Fibroblast of the aortic adventitia (primary cell): ENCODE data around the gene USP9X. TPM values are rescaled to one million over a fixed set of nuclear protein-coding genes. Genes with fewer than 3 reads are reported as not detected.
A peak's percentile ranks its signal among the peaks of the same experiment; 100 is the strongest.

Source experiments
- DNase-seq: peaks from one replicate; pipeline ENCODE4 v3.0.0-alpha.2; 2010; ENCODE audit warnings: low read depth
- H3K4me3 ChIP-seq: 2 replicates; pipeline ENCODE4 v1.5.1; 2011; ENCODE audit warnings: low read depth, mild to moderate bottlenecking, control low read depth, low read length, moderate library complexity
- CTCF ChIP-seq: IDR thresholded peaks from 2 replicates; pipeline ENCODE4 v1.5.1; 2011; ENCODE audit warnings: mild to moderate bottlenecking, low read length, control low read depth, inconsistent platforms; ENCODE audit not compliant: insufficient read depth
- total RNA-seq: library from RNA; depleted of rRNA; stranded (reverse); fragments of >200 nt; gene quantifications from 2 replicates; pipeline ENCODE4 v1.2.3, GENCODE V29; 2012; ENCODE audit warnings: low replicate concordance

USP9X gene
- 99.1 and 102 TPM in 2 replicates for total RNA-seq

- peak; percentile 90 for DNase-seq
- H3K4me3 ChIP-seq, result peak within 1 kb of the TSS; percentile 88
- no peak for TF ChIP-seq CTCF
Measured at GRCh38 chrX:41084893-41085511, at the start of gene USP9X. TSS of gene USP9X (plus strand) at chrX:41085445. CDS start at chrX:41123629, 38,184 bp downstream.

GRCh38 chrX:41035582-41035981 lies 49.7 kb upstream of the USP9X start:
- H3K4me3 ChIP-seq, result no peak overlapping the region
- no peak for TF ChIP-seq CTCF
- no peak for DNase-seq

- no peak for DNase-seq
- TF ChIP-seq CTCF, result no peak
- no peak overlapping the region for H3K4me3 ChIP-seq
Measured at GRCh38 chrX:41036668-41037326, 48.4 kb upstream of the USP9X start.

GRCh38 chrX:41043196-41043595 lies 42.0 kb upstream of the USP9X start:
- no peak overlapping the region for H3K4me3 ChIP-seq
- TF ChIP-seq CTCF, result no peak
- no peak for DNase-seq

- H3K4me3 ChIP-seq, result no peak overlapping the region
- DNase-seq, result peak; percentile 77
- TF ChIP-seq CTCF, result no peak
Measured at GRCh38 chrX:41043674-41044345, 41.4 kb upstream of the USP9X start.

- DNase-seq, result peak; percentile 90
- H3K4me3 ChIP-seq, result no peak overlapping the region
- TF ChIP-seq CTCF, result no peak
Measured at GRCh38 chrX:41045960-41046567, 39.2 kb upstream of the USP9X start.
